Mesothelial cell of epicardium (in vitro differentiated cells): ENCODE measurements around the gene POLR3A. TPM values are rescaled to one million over a fixed set of nuclear protein-coding genes. Genes with fewer than 3 reads are reported as not detected.

ENCODE experiments used
- DNase-seq, 2 experiments: peaks; one replicate each; pipeline ENCODE4 v3.0.0; 2021; ENCODE audit warnings: low spot score in 2 of 2; ENCODE audit not compliant: unreplicated experiment in 2 of 2
- H3K27ac Mint-ChIP-seq: 2 replicates; pipeline ENCODE4 v1.8.0; 2021; ENCODE audit warnings: mixed read lengths
- H3K27me3 Mint-ChIP-seq: 2 replicates; pipeline ENCODE4 v1.8.0; 2021; ENCODE audit warnings: low read depth, mixed read lengths
- H3K36me3 Mint-ChIP-seq: 2 replicates; pipeline ENCODE4 v1.8.0; 2021; ENCODE audit warnings: mixed read lengths
- H3K4me1 Mint-ChIP-seq: 2 replicates; pipeline ENCODE4 v1.8.0; 2021; ENCODE audit warnings: mixed read lengths
- H3K4me3 Mint-ChIP-seq: 2 replicates; pipeline ENCODE4 v1.8.0; 2021; ENCODE audit warnings: mild to moderate bottlenecking, moderate library complexity, mixed read lengths
- H3K9me3 Mint-ChIP-seq: 2 replicates; pipeline ENCODE4 v1.8.0; 2021; ENCODE audit warnings: mixed read lengths
- CTCF ChIP-seq: fragments of 200-600 bp; sonication (generic); IDR thresholded peaks from one replicate; pipeline ENCODE4 v1.5.0; 2021; ENCODE audit warnings: antibody characterized with exemption; ENCODE audit not compliant: unreplicated experiment
- total RNA-seq: library from RNA; stranded (reverse); gene quantifications from 3 replicates; pipeline ENCODE4 v1.2.1, GENCODE V29; 2021

Gene POLR3A
- total RNA-seq, 1 donor from 2014 or later = 23.9 TPM

GRCh38 chr10:77974396-77975074, 54.8 kb downstream of the POLR3A start:
- Mint-ChIP-seq H3K4me1 (peaks cover 4% of the 10 kb centered on the region), H3K27ac (no peak overlapping the region)
- DNase-seq = no peak

GRCh38 chr10:77973276-77973675, 56.0 kb downstream of the POLR3A start:
- H3K27ac Mint-ChIP-seq = no peak overlapping the region
- H3K36me3 Mint-ChIP-seq = peaks cover 8% of the 10 kb centered on the region
- no peak for TF ChIP-seq CTCF
- H3K9me3 Mint-ChIP-seq = no peaks in the 10 kb centered on the region
- H3K27me3 Mint-ChIP-seq = no peaks in the 10 kb centered on the region
- peaks cover 4% of the 10 kb centered on the region for H3K4me1 Mint-ChIP-seq
- DNase-seq = no peak
- no peak overlapping the region for H3K4me3 Mint-ChIP-seq

More at GRCh38 chr10:77974396-77975074, 54.8 kb downstream of the POLR3A start:
- H3K4me3 Mint-ChIP-seq = no peak overlapping the region
- H3K27me3 Mint-ChIP-seq = no peaks in the 10 kb centered on the region
- H3K9me3 Mint-ChIP-seq = no peaks in the 10 kb centered on the region
- no peak for TF ChIP-seq CTCF
- peaks cover 9% of the 10 kb centered on the region for H3K36me3 Mint-ChIP-seq

- no peak for DNase-seq
- Mint-ChIP-seq H3K36me3 (peaks cover 5% of the 10 kb centered on the region), H3K4me3 (no peak overlapping the region), H3K27me3 (no peaks in the 10 kb centered on the region), H3K4me1 (peaks cover 13% of the 10 kb centered on the region), H3K9me3 (no peaks in the 10 kb centered on the region), H3K27ac (no peak overlapping the region)
- TF ChIP-seq CTCF = no peak
Measured at GRCh38 chr10:77972148-77972547, 57.2 kb downstream of the POLR3A start.

GRCh38 chr10:77971804-77972144, 57.5 kb downstream of the POLR3A start:
- no peak for TF ChIP-seq CTCF
- Mint-ChIP-seq H3K27me3 (no peaks in the 10 kb centered on the region), H3K4me1 (peaks cover 13% of the 10 kb centered on the region)

GRCh38 chr10:77970869-77971803, 58.2 kb downstream of the POLR3A start:
- DNase-seq = no peak
- Mint-ChIP-seq H3K27me3 (no peaks in the 10 kb centered on the region), H3K9me3 (no peaks in the 10 kb centered on the region), H3K4me1 (peaks cover 13% of the 10 kb centered on the region), H3K4me3 (no peak overlapping the region), H3K36me3 (peaks cover 1% of the 10 kb centered on the region), H3K27ac (peak overlapping the region; percentile 47)
- no peak for TF ChIP-seq CTCF

More at GRCh38 chr10:77971804-77972144, 57.5 kb downstream of the POLR3A start:
- DNase-seq = no peak
- H3K27ac Mint-ChIP-seq = no peak overlapping the region
- no peaks in the 10 kb centered on the region for H3K9me3 Mint-ChIP-seq
- H3K4me3 Mint-ChIP-seq = no peak overlapping the region
- H3K36me3 Mint-ChIP-seq = peaks cover 5% of the 10 kb centered on the region
